ENCODE data around the gene FGFR3.

Gene FGFR3

GRCh38 chr4:1756893-1757779 is 36.0 kb upstream of the FGFR3 start:
- no peak for DNase-seq

GRCh38 chr4:1757836-1758235 is 35.3 kb upstream of the FGFR3 start:
- no peak for DNase-seq

- DNase-seq, result no peak
These were observed 34.6 kb upstream of the FGFR3 start for GRCh38 chr4:1758306-1759121.

GRCh38 chr4:1759170-1759817 is 33.8 kb upstream of the FGFR3 start:
- DNase-seq, result no peak

- no peak for DNase-seq
These were observed 33.3 kb upstream of the FGFR3 start for GRCh38 chr4:1759818-1760223.

- DNase-seq, result no peak
These were observed 32.5 kb upstream of the FGFR3 start for GRCh38 chr4:1760521-1761071.

GRCh38 chr4:1761130-1761689 is 31.9 kb upstream of the FGFR3 start:
- no peak for DNase-seq

GRCh38 chr4:1762264-1763010 is 30.7 kb upstream of the FGFR3 start:
- no peak for DNase-seq

GRCh38 chr4:1763070-1763549 is 30.0 kb upstream of the FGFR3 start:
- no peak for DNase-seq

GRCh38 chr4:1763550-1764080 is 29.5 kb upstream of the FGFR3 start:
- DNase-seq, result no peak

- DNase-seq, result no peak
These were observed 28.4 kb upstream of the FGFR3 start for GRCh38 chr4:1764670-1765069.

- no peak for DNase-seq
These were observed 27.6 kb upstream of the FGFR3 start for GRCh38 chr4:1765409-1766072.

- DNase-seq, result no peak
These were observed 26.7 kb upstream of the FGFR3 start for GRCh38 chr4:1766106-1767060.

- DNase-seq, result no peak
These were observed 25.9 kb upstream of the FGFR3 start for GRCh38 chr4:1767061-1767769.

GRCh38 chr4:1767770-1768366 is 25.2 kb upstream of the FGFR3 start:
- DNase-seq, result no peak

- no peak for DNase-seq
These were observed 24.6 kb upstream of the FGFR3 start for GRCh38 chr4:1768367-1769034.

- no peak for DNase-seq
These were observed 23.4 kb upstream of the FGFR3 start for GRCh38 chr4:1769692-1770091.

GRCh38 chr4:1770245-1770644 is 22.8 kb upstream of the FGFR3 start:
- DNase-seq, result no peak
